Esophagus muscularis mucosa (tissue), 3 donors: Measurements from ENCODE around the gene MSI2.

ENCODE experiments used
- EP300 ChIP-seq: sonication (generic); formaldehyde crosslinking; IDR thresholded peaks from one replicate; pipeline ENCODE4 v1.6.1; 2017; ENCODE audit warnings: antibody characterized with exemption
- TF ChIP-seq, protein P1 (sequence below), 3 experiments: fragments of 200-600 bp in 2 of 3; fragments of 450-650 bp in 1 of 3; sonication (generic) in 2 of 3; IDR thresholded peaks; one replicate each; pipeline ENCODE4 v1.5.1; 2017 to 2019; ENCODE audit warnings: antibody characterized with exemption in 3 of 3, mild to moderate bottlenecking in 2 of 3, moderate library complexity in 1 of 3

GRCh38 chr17:57475796-57476195, 219.5 kb downstream of the MSI2 start:
- TF ChIP-seq, protein P1, sequence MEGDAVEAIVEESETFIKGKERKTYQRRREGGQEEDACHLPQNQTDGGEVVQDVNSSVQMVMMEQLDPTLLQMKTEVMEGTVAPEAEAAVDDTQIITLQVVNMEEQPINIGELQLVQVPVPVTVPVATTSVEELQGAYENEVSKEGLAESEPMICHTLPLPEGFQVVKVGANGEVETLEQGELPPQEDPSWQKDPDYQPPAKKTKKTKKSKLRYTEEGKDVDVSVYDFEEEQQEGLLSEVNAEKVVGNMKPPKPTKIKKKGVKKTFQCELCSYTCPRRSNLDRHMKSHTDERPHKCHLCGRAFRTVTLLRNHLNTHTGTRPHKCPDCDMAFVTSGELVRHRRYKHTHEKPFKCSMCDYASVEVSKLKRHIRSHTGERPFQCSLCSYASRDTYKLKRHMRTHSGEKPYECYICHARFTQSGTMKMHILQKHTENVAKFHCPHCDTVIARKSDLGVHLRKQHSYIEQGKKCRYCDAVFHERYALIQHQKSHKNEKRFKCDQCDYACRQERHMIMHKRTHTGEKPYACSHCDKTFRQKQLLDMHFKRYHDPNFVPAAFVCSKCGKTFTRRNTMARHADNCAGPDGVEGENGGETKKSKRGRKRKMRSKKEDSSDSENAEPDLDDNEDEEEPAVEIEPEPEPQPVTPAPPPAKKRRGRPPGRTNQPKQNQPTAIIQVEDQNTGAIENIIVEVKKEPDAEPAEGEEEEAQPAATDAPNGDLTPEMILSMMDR (IDR thresholded peaks at IDR 0.05), result no peak
- TF ChIP-seq EP300, result no peak
